Measurements from ENCODE around the gene LRMDA.
"Not testable (repeated sequence)": the region's sequence is repeated elsewhere in the genome, so short reads cannot be mapped to it uniquely, and the experiment has no call there.

Gene LRMDA

GRCh38 chr10:76038696-76039095, 607.3 kb downstream of the LRMDA start:
- no peak for DNase-seq

GRCh38 chr10:76040107-76040829, 608.8 kb downstream of the LRMDA start:
- DNase-seq, result no peak

- DNase-seq, result no peak
Measured at GRCh38 chr10:76040830-76041220, 609.4 kb downstream of the LRMDA start.

- no peak for DNase-seq
Measured at GRCh38 chr10:76041551-76041950, 610.1 kb downstream of the LRMDA start.

GRCh38 chr10:76043261-76043660, 611.8 kb downstream of the LRMDA start:
- no peak for DNase-seq

- no peak for DNase-seq
Measured at GRCh38 chr10:76044751-76045150, 613.3 kb downstream of the LRMDA start.

- DNase-seq, result no peak
Measured at GRCh38 chr10:76045174-76045573, 613.8 kb downstream of the LRMDA start.

GRCh38 chr10:76047521-76047920, 616.1 kb downstream of the LRMDA start:
- DNase-seq, result no peak

GRCh38 chr10:76049581-76050290, 618.3 kb downstream of the LRMDA start:
- DNase-seq, result no peak

GRCh38 chr10:76050291-76050625, 618.8 kb downstream of the LRMDA start:
- DNase-seq, result no peak

- DNase-seq, result no peak
Measured at GRCh38 chr10:76051007-76051936, 619.8 kb downstream of the LRMDA start.

GRCh38 chr10:76052682-76053503, 621.5 kb downstream of the LRMDA start:
- DNase-seq, result no peak

GRCh38 chr10:76055466-76055865, 624.0 kb downstream of the LRMDA start:
- DNase-seq, result no peak

- no peak for DNase-seq
Measured at GRCh38 chr10:76055963-76056362, 624.5 kb downstream of the LRMDA start.

GRCh38 chr10:76060993-76061392, 629.6 kb downstream of the LRMDA start:
- DNase-seq, result not testable (repeated sequence)

- DNase-seq, result no peak
Measured at GRCh38 chr10:76066457-76066856, 635.0 kb downstream of the LRMDA start.

GRCh38 chr10:76067447-76067846, 636.0 kb downstream of the LRMDA start:
- DNase-seq, result no peak

- no peak for DNase-seq
Measured at GRCh38 chr10:76068856-76069255, 637.4 kb downstream of the LRMDA start.

GRCh38 chr10:76070916-76071315, 639.5 kb downstream of the LRMDA start:
- DNase-seq, result no peak

GRCh38 chr10:76071653-76072365, 640.4 kb downstream of the LRMDA start:
- DNase-seq, result no peak

- DNase-seq, result no peak
Measured at GRCh38 chr10:76072384-76072783, 641.0 kb downstream of the LRMDA start.

- no peak for DNase-seq
Measured at GRCh38 chr10:76073524-76073923, 642.1 kb downstream of the LRMDA start.
